PFSK-1 (cell line): ENCODE data around the gene CPSF2. TPM values are rescaled to one million over a fixed set of nuclear protein-coding genes. Genes with fewer than 3 reads are reported as not detected.
A peak's percentile ranks its signal among the peaks of the same experiment; 100 is the strongest.

Experiments
- FOXP2 ChIP-seq: optimal IDR thresholded peaks from 2 replicates; pipeline ENCODE3; 2011; ENCODE audit warnings: borderline replicate concordance, control low read depth, inconsistent platforms; ENCODE audit not compliant: insufficient read depth; ENCODE audit errors: extremely low read length, extremely low read depth
- POLR2AphosphoS5 ChIP-seq: IDR thresholded peaks from 2 replicates; pipeline ENCODE4 v1.6.1; 2012; ENCODE audit warnings: low read depth, mild to moderate bottlenecking, control low read depth, low read length, moderate library complexity
- SIN3A ChIP-seq: IDR thresholded peaks from 2 replicates; pipeline ENCODE4 v1.6.1; 2012; ENCODE audit warnings: mild to moderate bottlenecking, low read length, moderate library complexity, borderline replicate concordance; ENCODE audit not compliant: insufficient read depth
- TAF1 ChIP-seq: IDR thresholded peaks from 2 replicates; pipeline ENCODE4 v1.6.1; 2012; ENCODE audit warnings: low read length, control low read depth, borderline replicate concordance; ENCODE audit not compliant: insufficient read depth
- polyA plus RNA-seq: library from polyadenylated mRNA; unstranded; fragments of >200 nt; gene quantifications from one replicate; pipeline ENCODE4 v1.2.1, GENCODE V29; 2012; ENCODE audit warnings: low read depth, missing spikeins; ENCODE audit not compliant: insufficient read length
- TF ChIP-seq, protein P1 (sequence below), 2 experiments: IDR thresholded peaks; 2 replicates each; pipeline versions ENCODE4 v1.6.1 to v1.8.0; 2011 to 2012; ENCODE audit warnings: low read depth in 2 of 2, low read length in 2 of 2, control low read depth in 1 of 2, inconsistent platforms in 1 of 2, mild to moderate bottlenecking in 1 of 2, moderate library complexity in 1 of 2; ENCODE audit not compliant: insufficient read depth in 1 of 2

Gene CPSF2
- 37.7 TPM for polyA plus RNA-seq

DNA sequence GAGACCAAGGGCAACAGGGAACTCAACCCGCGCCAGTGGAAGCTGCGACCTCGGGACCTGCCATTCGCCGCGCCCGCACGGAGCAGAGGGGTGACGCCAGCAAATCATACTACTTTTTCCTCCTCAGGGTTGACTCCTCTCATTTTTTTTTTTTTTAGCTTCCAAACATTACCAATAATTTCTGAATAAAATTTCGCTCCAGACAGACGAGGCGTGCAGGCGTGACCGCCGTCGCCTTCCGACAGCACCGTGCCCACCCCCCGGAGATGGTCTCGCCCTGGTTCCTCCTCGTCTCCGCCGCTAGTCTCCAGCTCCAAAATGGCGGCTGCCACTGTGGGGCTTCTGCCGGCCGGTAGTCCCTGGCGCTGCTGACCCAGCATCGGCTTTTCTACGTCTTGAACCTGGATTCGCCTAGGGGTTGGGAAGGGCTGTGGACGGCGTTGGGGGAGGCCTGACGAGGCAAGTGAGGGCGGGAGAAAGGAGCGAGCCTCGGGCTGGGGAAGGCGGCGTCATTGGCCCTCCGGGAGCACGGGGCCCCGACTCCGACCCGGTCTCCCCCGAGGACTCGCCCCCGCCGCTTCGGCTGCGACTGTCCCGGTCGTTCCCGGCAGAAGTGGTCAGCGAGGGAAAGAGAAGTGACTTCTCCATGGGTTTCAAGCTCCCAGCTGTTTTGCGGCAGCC lies at the start of gene CPSF2, which contains the start of gene NDUFB1:
CPSF2 (plus strand) TSS at position 300 of the 681 bp plus-strand sequence. CDS start 9,016 bp downstream, outside the sequence.
NDUFB1 (minus strand) TSS at position 37 of the 681 bp plus-strand sequence. CDS start 4,069 bp downstream, outside the sequence.
- TF ChIP-seq TAF1: peak; percentile 93
- peak; percentile 75; the same call in 1 of the 2 replicates for TF ChIP-seq POLR2AphosphoS5
- TF ChIP-seq, protein P1, sequence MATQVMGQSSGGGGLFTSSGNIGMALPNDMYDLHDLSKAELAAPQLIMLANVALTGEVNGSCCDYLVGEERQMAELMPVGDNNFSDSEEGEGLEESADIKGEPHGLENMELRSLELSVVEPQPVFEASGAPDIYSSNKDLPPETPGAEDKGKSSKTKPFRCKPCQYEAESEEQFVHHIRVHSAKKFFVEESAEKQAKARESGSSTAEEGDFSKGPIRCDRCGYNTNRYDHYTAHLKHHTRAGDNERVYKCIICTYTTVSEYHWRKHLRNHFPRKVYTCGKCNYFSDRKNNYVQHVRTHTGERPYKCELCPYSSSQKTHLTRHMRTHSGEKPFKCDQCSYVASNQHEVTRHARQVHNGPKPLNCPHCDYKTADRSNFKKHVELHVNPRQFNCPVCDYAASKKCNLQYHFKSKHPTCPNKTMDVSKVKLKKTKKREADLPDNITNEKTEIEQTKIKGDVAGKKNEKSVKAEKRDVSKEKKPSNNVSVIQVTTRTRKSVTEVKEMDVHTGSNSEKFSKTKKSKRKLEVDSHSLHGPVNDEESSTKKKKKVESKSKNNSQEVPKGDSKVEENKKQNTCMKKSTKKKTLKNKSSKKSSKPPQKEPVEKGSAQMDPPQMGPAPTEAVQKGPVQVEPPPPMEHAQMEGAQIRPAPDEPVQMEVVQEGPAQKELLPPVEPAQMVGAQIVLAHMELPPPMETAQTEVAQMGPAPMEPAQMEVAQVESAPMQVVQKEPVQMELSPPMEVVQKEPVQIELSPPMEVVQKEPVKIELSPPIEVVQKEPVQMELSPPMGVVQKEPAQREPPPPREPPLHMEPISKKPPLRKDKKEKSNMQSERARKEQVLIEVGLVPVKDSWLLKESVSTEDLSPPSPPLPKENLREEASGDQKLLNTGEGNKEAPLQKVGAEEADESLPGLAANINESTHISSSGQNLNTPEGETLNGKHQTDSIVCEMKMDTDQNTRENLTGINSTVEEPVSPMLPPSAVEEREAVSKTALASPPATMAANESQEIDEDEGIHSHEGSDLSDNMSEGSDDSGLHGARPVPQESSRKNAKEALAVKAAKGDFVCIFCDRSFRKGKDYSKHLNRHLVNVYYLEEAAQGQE (IDR thresholded peaks at IDR 0.05; ENCODE audit: insufficient read depth in 1 of 2, low read depth in 2 of 2, low read length in 2 of 2): 0 out of 4 replicates have a peak, but pooled peaks of 1 of the 2 experiments have one; percentile 19
- TF ChIP-seq SIN3A: no peak
- TF ChIP-seq FOXP2: peak; percentile 18

DNA sequence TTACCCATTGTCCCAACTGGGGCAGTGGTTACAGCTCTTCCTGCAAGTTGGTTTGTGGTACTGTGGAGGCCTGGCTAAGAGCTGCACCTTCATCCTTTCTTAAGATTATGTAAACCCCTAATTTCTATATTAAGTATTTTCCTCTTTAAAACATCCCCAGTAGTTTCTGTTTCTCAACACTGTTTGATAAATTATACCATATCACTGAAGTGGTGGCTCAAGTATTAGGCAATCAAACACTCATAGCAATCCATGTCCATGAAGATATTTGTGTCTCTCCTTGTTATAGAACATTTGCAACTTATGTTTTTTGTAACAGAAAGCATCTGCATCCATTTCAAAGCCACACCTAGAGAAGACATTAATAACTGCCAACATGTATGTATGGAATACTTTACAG lies 47.2 kb upstream of the CPSF2 start:
- TF ChIP-seq, protein P1 (IDR thresholded peaks at IDR 0.05; ENCODE audit: insufficient read depth in 1 of 2, low read depth in 2 of 2, low read length in 2 of 2): no peak
- TF ChIP-seq SIN3A (no peak), POLR2AphosphoS5 (no peak), FOXP2 (no peak), TAF1 (no peak)

DNA sequence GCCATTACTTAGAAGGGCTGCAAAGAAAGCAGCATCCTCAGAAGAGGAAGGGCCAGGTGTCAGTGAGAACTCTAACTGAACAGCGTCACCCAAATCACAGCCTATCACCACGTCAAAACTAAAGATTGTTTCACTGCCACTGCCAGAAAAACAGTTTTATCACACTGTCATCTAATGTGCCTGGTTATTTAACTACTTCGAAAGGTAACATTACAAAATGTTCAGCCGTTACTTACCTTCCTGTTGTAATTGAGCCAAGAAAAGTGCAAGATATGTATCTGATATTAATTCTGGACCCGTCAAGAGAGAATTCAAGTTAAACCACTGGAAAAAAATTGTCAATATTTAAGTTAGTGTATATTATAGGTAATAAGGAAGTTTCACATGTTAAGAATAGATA lies 33.3 kb upstream of the CPSF2 start:
- TF ChIP-seq FOXP2: no peak
- TF ChIP-seq SIN3A: no peak
- TF ChIP-seq, protein P1 (IDR thresholded peaks at IDR 0.05; ENCODE audit: insufficient read depth in 1 of 2, low read depth in 2 of 2, low read length in 2 of 2): no peak
- no peak for TF ChIP-seq TAF1
- TF ChIP-seq POLR2AphosphoS5: no peak

DNA sequence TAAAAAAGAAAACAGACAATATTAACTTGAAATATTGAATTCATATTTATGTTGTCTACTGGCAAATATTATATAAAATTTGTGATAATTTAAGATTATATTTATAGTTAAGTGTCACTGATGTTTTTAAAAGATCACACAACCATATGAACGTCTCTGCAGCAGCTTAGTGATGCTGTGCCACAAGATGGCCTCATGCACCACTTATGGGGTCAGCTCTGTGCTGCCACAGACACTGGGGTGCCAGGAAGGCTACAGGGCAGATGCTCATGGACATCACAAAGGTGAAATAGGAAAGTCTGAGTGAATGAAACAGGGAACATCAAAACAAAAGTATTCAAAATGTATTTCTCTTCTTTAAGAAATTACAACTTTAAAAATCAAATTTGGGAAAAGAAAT lies 28.4 kb upstream of the CPSF2 start:
- no peak for TF ChIP-seq TAF1
- TF ChIP-seq SIN3A: no peak
- TF ChIP-seq FOXP2: no peak
- TF ChIP-seq, protein P1 (IDR thresholded peaks at IDR 0.05; ENCODE audit: insufficient read depth in 1 of 2, low read depth in 2 of 2, low read length in 2 of 2): no peak
- TF ChIP-seq POLR2AphosphoS5: no peak

DNA sequence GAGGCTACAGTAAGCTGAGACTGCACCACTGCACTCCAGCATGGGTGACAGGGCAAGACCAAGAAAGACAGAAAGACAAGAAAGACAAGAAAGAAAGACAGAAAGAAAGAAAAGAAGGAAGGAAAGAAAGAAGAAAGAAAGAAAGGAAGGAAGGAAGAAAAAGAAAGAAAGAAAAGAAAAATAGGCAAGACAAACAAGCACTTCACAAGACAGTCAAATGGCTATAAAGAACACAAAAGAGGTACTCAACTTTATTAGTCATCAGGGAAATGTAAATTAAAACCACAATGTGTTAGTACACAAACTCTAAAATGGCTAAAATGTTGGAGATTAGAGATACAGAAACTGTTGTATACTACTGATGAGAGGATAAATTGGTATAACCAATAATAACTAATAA lies 22.0 kb upstream of the CPSF2 start:
- TF ChIP-seq, protein P1 (IDR thresholded peaks at IDR 0.05; ENCODE audit: insufficient read depth in 1 of 2, low read depth in 2 of 2, low read length in 2 of 2): no peak
- TF ChIP-seq TAF1 (no peak), POLR2AphosphoS5 (no peak), FOXP2 (no peak), SIN3A (no peak)
